HG03280 (cell line): ENCODE results near the gene OVOL1.
"Not testable (repeated sequence)": the region's sequence is repeated elsewhere in the genome, so short reads cannot be mapped to it uniquely, and the experiment has no call there.

Experiments
- ATAC-seq: cut with Tn5 transposase; IDR thresholded peaks from one replicate; pipeline ENCODE4 v1.9.1; 2021; ENCODE audit warnings: mild to moderate bottlenecking, moderate library complexity; ENCODE audit not compliant: unreplicated experiment

OVOL1 gene

DNA sequence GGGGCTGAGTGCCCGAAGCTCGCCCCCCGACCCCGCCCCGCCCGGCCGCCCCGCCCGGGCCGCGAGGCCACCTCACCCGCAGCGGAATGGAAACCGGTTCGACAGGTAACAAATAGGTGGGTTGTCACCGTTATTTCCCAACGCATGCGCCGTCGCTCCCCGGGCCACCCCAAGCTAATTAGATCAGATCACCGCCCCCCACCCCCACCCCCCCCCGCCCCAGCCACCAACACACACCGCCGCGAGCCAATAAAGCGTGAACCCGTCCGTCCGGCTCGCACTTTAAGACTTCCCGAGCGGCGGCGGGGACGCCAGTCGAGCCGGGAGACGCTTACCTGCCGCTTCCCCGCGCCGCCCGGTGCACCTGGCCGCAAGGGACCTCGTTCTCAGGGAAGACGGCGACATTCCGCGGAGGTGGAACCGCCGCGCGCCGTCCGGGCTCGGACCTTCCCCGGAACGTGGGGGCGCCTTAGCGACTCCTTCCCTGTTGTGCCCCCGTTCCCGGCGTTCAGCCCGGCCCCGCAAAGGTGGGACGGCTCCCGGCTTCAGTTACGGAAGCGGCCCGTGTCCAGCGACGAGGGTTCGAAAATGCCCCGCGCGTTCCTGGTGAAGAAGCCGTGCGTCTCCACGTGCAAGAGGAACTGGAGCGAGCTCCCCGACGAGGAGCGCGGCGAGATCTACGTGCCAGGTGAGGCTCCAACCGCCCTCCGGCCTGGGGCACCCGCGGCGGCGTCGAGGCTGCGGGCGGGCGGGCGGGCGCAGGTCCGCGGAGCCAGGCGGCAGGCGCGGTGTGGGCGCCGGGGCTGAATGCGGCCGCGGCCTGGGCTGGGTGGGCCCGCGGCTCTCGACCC is at the start of gene OVOL1:
Gene OVOL1, plus strand, starts transcription at position 278 of the 851 bp plus-strand sequence. Its CDS starts 311 bp downstream, at position 589.
- ATAC-seq: no peak

GRCh38 chr11:65739022-65739421 is 47.8 kb upstream of the OVOL1 start:
- ATAC-seq: no peak

DNA sequence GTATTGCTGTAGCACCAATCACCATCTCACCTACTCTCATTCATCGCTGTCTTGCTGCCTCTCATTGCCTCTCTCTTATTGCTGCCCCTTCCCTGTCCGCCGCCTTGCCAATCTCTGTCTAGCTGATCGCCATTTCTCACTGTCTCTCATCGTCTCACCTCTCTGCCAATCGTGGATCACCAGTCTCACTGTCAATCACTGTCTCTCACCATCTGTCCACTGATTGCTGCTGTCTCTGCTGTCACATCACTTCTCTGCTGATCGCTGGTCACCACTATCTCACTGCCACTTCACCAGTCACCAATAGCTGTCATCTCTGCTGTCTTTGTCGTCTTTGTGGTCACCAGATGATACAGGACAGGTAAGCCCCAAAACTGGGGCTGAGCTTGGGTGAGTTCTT is 45.7 kb upstream of the OVOL1 start:
- ATAC-seq: no peak

DNA sequence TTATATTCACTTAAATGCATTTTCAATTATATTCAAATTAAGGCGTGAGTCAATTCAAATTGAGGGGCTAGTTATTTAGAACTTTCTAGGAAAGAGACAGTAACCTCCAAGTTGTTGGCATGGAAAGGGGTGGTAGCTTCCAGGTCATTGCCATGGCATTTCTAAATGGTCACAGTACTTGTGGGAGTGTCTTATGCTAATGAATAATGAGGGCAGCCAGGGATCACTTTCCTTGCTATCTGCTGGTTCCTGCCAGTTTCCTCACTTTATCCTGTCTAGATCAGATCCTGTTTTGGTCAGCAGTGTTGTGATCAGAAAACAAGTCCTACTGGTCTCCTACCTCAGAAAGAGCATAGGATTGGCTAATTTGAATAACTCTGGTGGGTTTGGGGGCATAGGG is 44.5 kb upstream of the OVOL1 start:
- ATAC-seq: no peak

GRCh38 chr11:65743681-65744025 is 43.2 kb upstream of the OVOL1 start:
- ATAC-seq: no peak

DNA sequence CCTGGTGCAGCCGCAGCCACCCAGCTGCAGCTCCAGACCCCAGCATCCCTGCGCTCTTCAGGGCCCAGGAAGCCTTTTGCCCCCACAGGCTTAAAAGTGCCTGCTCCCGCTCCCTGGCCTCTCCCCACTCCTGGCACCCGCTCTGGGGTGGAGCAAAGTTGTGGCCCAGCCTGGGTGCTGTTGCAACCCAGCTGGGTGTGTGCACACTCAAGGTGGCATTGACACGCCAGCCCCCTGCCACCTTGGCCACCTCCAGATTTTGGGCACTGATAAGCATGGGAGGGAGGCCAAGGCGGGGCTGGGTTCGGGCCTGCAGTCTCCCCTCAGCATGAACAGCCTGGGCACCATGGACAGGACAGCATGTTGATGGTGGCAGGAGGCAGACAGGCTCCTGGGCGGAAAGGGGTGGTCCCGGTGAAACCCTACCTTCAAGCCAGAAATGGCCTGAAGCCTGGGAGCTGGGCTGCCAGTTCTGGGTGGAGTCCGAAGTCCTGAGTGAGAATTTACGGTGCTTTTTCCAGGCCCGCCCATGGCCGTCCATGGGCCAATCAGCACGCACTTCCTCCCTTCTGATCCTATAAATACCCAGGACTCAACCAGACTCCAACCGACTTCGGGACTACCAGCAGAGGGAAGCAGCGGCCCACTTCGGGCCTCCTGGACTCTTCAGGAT is 42.7 kb upstream of the OVOL1 start:
- ATAC-seq: no peak

DNA sequence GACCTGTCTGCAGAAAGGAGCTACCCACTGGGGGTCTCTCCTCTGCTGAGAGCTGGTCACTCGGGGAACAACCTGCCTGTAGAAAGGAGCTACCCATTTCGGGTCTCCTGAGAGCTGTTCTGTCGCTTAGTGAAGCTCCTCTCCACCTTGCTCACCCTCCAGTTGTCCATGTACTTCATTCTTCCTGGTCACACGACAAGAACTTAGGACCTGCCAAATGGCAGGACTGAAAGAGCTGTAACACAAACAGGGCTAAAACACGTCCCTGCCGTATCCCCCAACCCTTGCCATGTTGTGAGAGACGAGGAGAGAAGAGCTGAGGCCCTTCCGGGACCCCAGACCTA is 42.2 kb upstream of the OVOL1 start:
- no peak for ATAC-seq

GRCh38 chr11:65745049-65745448 is 41.8 kb upstream of the OVOL1 start:
- no peak for ATAC-seq

DNA sequence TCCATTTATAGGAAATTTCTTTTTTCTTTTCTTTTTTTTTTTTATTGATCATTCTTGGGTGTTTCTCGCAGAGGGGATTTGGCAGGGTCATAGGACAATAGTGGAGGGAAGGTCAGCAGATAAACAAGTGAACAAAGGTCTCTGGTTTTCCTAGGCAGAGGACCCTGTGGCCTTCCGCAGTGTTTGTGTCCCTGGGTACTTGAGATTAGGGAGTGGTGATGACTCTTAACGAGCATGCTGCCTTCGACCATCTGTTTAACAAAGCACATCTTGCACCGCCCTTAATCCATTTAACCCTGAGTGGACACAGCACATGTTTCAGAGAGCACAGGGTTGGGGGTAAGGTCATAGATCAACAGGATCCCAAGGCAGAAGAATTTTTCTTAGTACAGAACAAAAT is 24.7 kb upstream of the OVOL1 start:
- ATAC-seq: not testable (repeated sequence)

- not testable (repeated sequence) for ATAC-seq
Measured at GRCh38 chr11:65762816-65763215, 24.0 kb upstream of the OVOL1 start.

DNA sequence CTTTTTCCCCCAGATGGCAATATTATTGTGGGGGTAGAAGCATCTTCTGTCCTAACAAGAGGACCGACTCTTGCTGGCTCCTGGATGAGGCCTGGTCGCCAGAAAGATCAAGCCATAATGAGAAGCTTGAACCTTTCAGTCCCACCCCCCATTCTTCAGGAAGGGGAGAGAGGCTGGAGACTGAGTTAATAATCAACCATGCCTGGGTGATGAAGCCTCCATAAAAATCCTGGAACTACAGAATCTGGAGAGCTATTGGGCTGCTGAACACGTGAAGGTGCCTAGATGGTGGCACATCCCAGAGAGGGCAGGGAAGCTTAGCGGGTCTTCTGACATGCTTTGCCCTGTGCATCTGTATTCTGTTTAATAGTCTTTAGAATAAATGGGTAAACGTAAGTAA is 22.4 kb upstream of the OVOL1 start:
- no peak for ATAC-seq

- no peak for ATAC-seq
Measured at GRCh38 chr11:65766535-65766934, 20.3 kb upstream of the OVOL1 start.

- no peak for ATAC-seq
Measured at GRCh38 chr11:65767406-65767805, 19.5 kb upstream of the OVOL1 start.

DNA sequence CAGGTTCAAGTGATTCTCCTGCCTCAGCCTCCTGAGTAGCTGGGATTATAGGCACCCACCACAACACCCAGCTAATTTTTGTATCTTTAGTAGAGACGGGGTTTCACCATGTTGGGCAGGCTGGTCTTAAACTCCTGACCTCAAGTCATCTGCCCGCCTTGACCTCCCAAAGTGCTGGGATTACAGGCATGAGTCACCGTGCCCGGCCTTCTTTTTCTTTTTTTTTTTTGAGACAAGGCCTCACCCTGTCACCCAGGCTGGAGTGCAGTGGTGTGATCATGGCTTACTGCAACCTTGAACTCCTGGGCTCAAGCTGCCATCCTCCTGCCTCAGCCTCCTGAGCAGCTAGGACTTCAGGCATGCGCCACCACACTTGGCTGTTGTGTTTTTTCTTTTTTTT is 19.1 kb upstream of the OVOL1 start:
- ATAC-seq: not testable (repeated sequence)

GRCh38 chr11:65770951-65771567 is 15.8 kb upstream of the OVOL1 start:
- no peak for ATAC-seq

DNA sequence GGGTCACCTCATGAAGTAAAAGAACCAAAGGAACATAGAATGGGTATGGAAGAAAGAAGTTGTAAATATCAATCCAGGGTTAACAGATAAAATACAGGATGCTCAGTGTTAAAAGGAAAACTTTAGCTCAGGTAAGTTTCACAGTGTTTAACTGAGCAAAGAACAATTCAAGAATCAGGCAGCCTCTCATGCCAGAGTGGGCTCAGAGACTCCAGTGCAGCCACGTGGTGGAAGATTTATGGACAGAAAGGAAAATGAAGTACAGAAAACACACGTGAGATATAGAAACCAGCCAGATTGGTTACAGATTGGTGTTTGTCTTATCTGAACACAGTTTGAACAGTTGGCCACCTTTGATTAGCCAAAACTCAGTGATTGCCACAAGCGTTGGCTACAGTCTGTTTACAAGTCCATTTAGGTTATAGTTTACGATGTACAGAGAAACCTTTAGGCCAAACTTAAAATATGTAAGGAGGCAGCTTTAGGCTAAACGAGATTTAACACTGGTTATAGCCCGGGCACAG is 15.2 kb upstream of the OVOL1 start:
- ATAC-seq: no peak

- no peak for ATAC-seq
Measured at GRCh38 chr11:65773784-65774411, 13.0 kb upstream of the OVOL1 start.

- no peak for ATAC-seq
Measured at GRCh38 chr11:65774525-65775306, 12.1 kb upstream of the OVOL1 start.

DNA sequence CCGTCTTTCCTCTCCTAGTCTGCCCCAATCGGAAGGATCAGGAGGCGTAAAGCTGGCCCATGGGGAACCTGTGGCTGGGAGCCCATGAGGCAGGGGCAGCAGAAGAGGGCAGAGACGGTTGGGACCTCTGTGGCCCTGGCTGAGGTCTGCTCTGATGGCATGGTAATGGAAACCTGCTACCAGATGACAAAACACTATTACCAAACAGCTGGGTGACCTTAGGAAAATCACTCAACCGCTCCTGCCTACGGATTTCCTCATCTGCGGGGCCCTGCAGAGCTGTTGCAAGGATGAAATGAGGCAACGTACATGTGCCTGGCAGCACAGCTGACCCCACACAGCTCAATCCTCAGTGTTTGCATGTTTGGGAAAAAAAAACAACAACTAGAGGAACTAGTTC is 10.7 kb upstream of the OVOL1 start:
- ATAC-seq: no peak

- ATAC-seq: no peak
Measured at GRCh38 chr11:65776710-65777141, 10.1 kb upstream of the OVOL1 start.

DNA sequence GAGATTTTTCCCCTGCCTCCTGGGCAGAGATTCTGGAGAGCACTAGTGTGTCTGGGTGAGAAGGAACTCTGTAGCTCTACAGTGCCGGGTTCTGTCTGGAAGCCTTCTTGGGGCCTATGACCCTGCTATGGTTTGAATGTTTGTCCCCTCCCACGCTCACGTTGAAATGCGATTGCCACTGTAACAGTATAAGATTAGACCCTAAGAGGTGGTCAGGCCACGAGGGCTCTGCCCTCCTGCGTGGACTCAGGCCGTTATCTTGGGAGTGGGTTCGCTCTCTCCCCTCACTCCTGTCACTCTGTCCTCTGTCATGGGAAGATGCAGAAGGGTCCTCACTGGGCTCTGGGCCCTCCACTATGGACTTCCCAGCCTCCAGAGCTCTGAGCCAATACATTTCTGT is 9.6 kb upstream of the OVOL1 start:
- ATAC-seq: no peak
